ENCODE measurements around the gene RTP3. TPM values are rescaled to one million over a fixed set of nuclear protein-coding genes. Genes with fewer than 3 reads are reported as not detected.

Gene RTP3
- not detected in 2 replicates for total RNA-seq

GRCh38 chr3:46497556-46498265, at the start of gene RTP3:
Gene RTP3, plus strand, starts transcription at chr3:46497976. Its CDS starts 87 bp downstream, at chr3:46498063.

DNA sequence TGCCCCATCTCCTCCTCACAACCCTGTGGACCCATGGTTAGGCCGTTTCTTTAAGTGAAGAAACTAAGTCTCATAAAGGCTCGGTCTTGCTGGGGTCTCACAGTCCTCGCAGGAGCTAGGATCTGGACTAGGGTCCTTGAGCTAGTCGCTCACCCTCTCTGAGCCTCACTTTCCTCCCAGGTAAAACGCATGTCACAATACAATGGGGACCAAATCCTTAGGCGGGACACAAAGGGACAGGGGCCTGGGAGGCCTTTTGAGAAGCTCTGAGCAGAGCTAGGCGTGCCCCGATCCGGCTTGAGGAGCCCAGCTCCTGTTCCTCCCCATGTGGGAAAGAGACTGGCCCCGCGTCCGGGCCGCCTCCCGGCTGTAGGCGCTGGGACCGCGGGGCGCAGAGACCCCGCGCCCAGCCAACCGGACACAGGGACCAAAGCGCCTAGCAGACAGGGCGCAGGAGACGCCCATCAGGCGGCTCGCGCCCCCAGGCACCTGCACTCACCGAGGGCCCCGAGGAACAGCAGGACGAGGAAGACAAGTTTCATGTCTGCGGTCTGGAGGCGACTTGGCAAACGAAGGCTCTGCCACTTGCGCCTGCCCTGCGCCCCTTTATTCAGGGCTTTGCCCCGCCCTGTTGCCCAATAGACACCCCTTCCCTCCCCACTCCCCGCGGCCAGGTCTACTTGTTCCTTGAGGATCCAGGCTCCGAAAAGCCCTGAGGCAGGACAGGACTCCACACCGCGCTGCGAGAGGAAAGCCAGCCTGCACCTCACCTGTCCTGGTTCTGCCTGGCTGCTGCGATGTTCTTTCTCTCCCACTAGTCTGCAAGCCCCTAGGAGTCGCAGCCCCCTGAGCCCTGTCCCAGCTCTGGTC, 33.2 kb upstream of the RTP3 start, which contains the start of gene LTF:
TSS of gene LTF (minus strand) at position 580 of the 870 bp plus-strand sequence. CDS start at position 542, 38 bp downstream.

Other genes starting within 250 kb of the RTP3 start
- not detected in 2 replicates for gene CCR2, start 143.9 kb upstream of the RTP3 start, total RNA-seq
- gene CCR5, start 127.0 kb upstream of the RTP3 start, total RNA-seq: not detected in 2 replicates
- 3.6 TPM in 1 of 2 replicates, not detected in the other for gene CCRL2, start 90.7 kb upstream of the RTP3 start, total RNA-seq
- gene LTF, start 33.1 kb upstream of the RTP3 start, total RNA-seq: under 0.01 and 23.3 TPM in 2 replicates
- 0.32 and 1.3 TPM in 2 replicates for gene LRRC2, start 68.3 kb downstream of the RTP3 start, total RNA-seq
- gene FAM240A, start 114.5 kb downstream of the RTP3 start, total RNA-seq: not detected in 2 replicates
- gene ALS2CL, start 195.7 kb downstream of the RTP3 start, total RNA-seq: 0.32 and 1.4 TPM in 2 replicates
- gene TMIE, start 203.4 kb downstream of the RTP3 start, total RNA-seq: not detected in 2 replicates
- gene PRSS50, start 219.9 kb downstream of the RTP3 start, total RNA-seq: not detected in 2 replicates